CMK (cell line): ENCODE measurements around the gene RAD51B.

ENCODE experiments used
- DNase-seq: peaks from one replicate; pipeline ENCODE4 v3.0.0-alpha.2; 2010; ENCODE audit warnings: low read depth

Gene RAD51B

GRCh38 chr14:67900231-67900630 lies 80.7 kb downstream of the RAD51B start:
- no peak for DNase-seq

- no peak for DNase-seq
These were observed 88.6 kb downstream of the RAD51B start for GRCh38 chr14:67908052-67908754.

GRCh38 chr14:67911562-67911961 lies 92.0 kb downstream of the RAD51B start:
- no peak for DNase-seq

GRCh38 chr14:67916430-67916829 lies 96.9 kb downstream of the RAD51B start:
- DNase-seq, result no peak

GRCh38 chr14:67917006-67917405 lies 97.4 kb downstream of the RAD51B start:
- no peak for DNase-seq

GRCh38 chr14:67918838-67919237 lies 99.3 kb downstream of the RAD51B start:
- no peak for DNase-seq

- DNase-seq, result no peak
These were observed 99.9 kb downstream of the RAD51B start for GRCh38 chr14:67919259-67920032.

GRCh38 chr14:67926821-67927220 lies 107.2 kb downstream of the RAD51B start:
- DNase-seq, result no peak

GRCh38 chr14:67927244-67927643 lies 107.7 kb downstream of the RAD51B start:
- DNase-seq, result no peak

GRCh38 chr14:67928375-67928774 lies 108.8 kb downstream of the RAD51B start:
- no peak for DNase-seq

- DNase-seq, result no peak
These were observed 113.2 kb downstream of the RAD51B start for GRCh38 chr14:67932708-67933246.

GRCh38 chr14:67933266-67933665 lies 113.7 kb downstream of the RAD51B start:
- no peak for DNase-seq

GRCh38 chr14:67934087-67934486 lies 114.5 kb downstream of the RAD51B start:
- DNase-seq, result peak; percentile 29

- DNase-seq, result no peak
These were observed 115.3 kb downstream of the RAD51B start for GRCh38 chr14:67934862-67935261.

- DNase-seq, result no peak
These were observed 115.8 kb downstream of the RAD51B start for GRCh38 chr14:67935371-67935770.

- no peak for DNase-seq
These were observed 118.5 kb downstream of the RAD51B start for GRCh38 chr14:67938071-67938470.

- DNase-seq, result no peak
These were observed 121.2 kb downstream of the RAD51B start for GRCh38 chr14:67940486-67941455.

GRCh38 chr14:67941456-67942018 lies 122.0 kb downstream of the RAD51B start:
- no peak for DNase-seq

GRCh38 chr14:67942080-67942710 lies 122.6 kb downstream of the RAD51B start:
- no peak for DNase-seq

- peak; percentile 24 for DNase-seq
These were observed 124.4 kb downstream of the RAD51B start for GRCh38 chr14:67943947-67944346.

GRCh38 chr14:67944605-67945004 lies 125.0 kb downstream of the RAD51B start:
- no peak for DNase-seq
